Testis (tissue), 5 donors: ENCODE data around the gene PRR29. TPM values are rescaled to one million over a fixed set of nuclear protein-coding genes. Genes with fewer than 3 reads are reported as not detected.

Experiments
- DNase-seq: peaks from one replicate; pipeline ENCODE4 v3.0.0-alpha.2; 2019
- H3K27ac ChIP-seq, 2 donors: fragments of 200-600 bp; sonication (generic); one replicate each; pipeline ENCODE4 v1.5.1; 2019
- H3K27me3 ChIP-seq: fragments of 200-600 bp; sonication (generic); one replicate; pipeline ENCODE4 v1.5.1; 2019
- H3K36me3 ChIP-seq: fragments of 200-600 bp; sonication (generic); one replicate; pipeline ENCODE4 v1.5.1; 2017; ENCODE audit warnings: low read depth; ENCODE audit errors: missing control alignments
- H3K4me1 ChIP-seq: fragments of 200-600 bp; sonication (generic); one replicate; pipeline ENCODE4 v1.5.1; 2019
- H3K4me3 ChIP-seq, 2 donors: fragments of 200-600 bp; sonication (generic); one replicate each; pipeline ENCODE4 v1.5.1; 2017 to 2019
- H3K9me3 ChIP-seq: fragments of 200-600 bp; sonication (generic); one replicate; pipeline ENCODE4 v1.5.1; 2017
- CTCF ChIP-seq, 3 experiments: fragments of 450-650 bp in 2 of 3; fragments of 200-600 bp in 1 of 3; sonication (generic) in 1 of 3; IDR thresholded peaks; one replicate each; pipeline ENCODE4 v1.5.1; 2016 to 2019; ENCODE audit warnings: antibody characterized with exemption in 3 of 3, mild to moderate bottlenecking in 2 of 3, moderate library complexity in 1 of 3
- POLR2A ChIP-seq: fragments of 450-650 bp; IDR thresholded peaks from one replicate; pipeline ENCODE4 v1.6.1; 2017; ENCODE audit warnings: antibody characterized with exemption, mild to moderate bottlenecking, moderate library complexity
- WGBS, 2 donors: methylation state at CpG; one replicate each; pipeline ENCODE4 v1.1.5; 2018; 5-methylcytosine and 5-hydroxymethylcytosine counted together
- intact Hi-C: fragments of 100-400 bp; cut with DNase I; formaldehyde crosslinking; loops from one replicate; pipeline ENCODE4 v1.15.1; 2023; ENCODE audit warnings: low total_unique reads
- long read RNA-seq, 2 donors: transcript quantifications; one replicate each; lab custom pipeline, GENCODE V29; 2026
- polyA plus RNA-seq: library from polyadenylated mRNA; stranded (reverse); fragments of 350-450 nt; fragmentation: Illumina TruSeq; extraction: RNeasy Lipid Tissue Mini Kit (QIAGEN cat#74804); gene quantifications from one replicate; pipeline ENCODE4 v1.2.3, GENCODE V29; 2014; ENCODE audit warnings: low read depth, low replicate concordance; ENCODE audit not compliant: insufficient read depth
- total RNA-seq, 2 donors: library from RNA; depleted of rRNA; stranded (reverse); fragments of >200 nt; gene quantifications; one replicate each; pipeline ENCODE4 v1.2.3, GENCODE V29; 2016

Gene PRR29
- total RNA-seq, result 10 to 100 TPM in 1 of 2 donors, 1 to 10 TPM in 1; 8.6 to 12.2 TPM
- polyA plus RNA-seq, result 21.8 TPM
- long read RNA-seq, donor 1, partial matches to known transcripts, result 0 of 4 reads
- long read RNA-seq, donor 1, other reads (novel, unspliced or antisense), result 0 of 4 reads
- long read RNA-seq, donor 2, result 0 reads

GRCh38 chr17:63998050-63998720, at the start of gene PRR29:
Gene PRR29 (plus strand): TSS chr17:63998351. CDS start chr17:63998365, 14 bp downstream.
- H3K4me3 ChIP-seq, result peak within 1 kb of the TSS; percentile 55 to 70
- peak; percentile 79 for DNase-seq
- WGBS, 2 donors, result 2 to 3% methylated on average over 19 to 43 of the region's 43 CpGs
- H3K27me3 ChIP-seq, result no peaks in the 10 kb centered on the region
- intact Hi-C loops, result no loop called here
- peaks cover 10% of the 10 kb centered on the region for H3K4me1 ChIP-seq
- TF ChIP-seq POLR2A (no peak), CTCF (IDR thresholded peaks at IDR 0.05) (no peak)
- H3K9me3 ChIP-seq, result no peaks in the 10 kb centered on the region
- H3K36me3 ChIP-seq, result no peaks in the 10 kb centered on the region
- H3K27ac ChIP-seq, result no peak within 1 kb of the TSS

GRCh38 chr17:63948521-63948920, 49.6 kb upstream of the PRR29 start:
- no peaks in the 10 kb centered on the region for H3K36me3 ChIP-seq
- H3K9me3 ChIP-seq, result no peaks in the 10 kb centered on the region
- no peak overlapping the region for H3K27ac ChIP-seq
- no peak for DNase-seq
- H3K4me1 ChIP-seq, result no peaks in the 10 kb centered on the region
- no peak overlapping the region for H3K4me3 ChIP-seq
- WGBS, 2 donors, result 88 to 90% methylated on average over 6 to 9 of the region's 9 CpGs
- TF ChIP-seq POLR2A (no peak), CTCF (IDR thresholded peaks at IDR 0.05) (no peak)
- no peaks in the 10 kb centered on the region for H3K27me3 ChIP-seq
- intact Hi-C loops, result no loop called here

GRCh38 chr17:63949576-63950250, 48.4 kb upstream of the PRR29 start:
- Histone ChIP-seq H3K27me3 (no peaks in the 10 kb centered on the region), H3K9me3 (no peaks in the 10 kb centered on the region), H3K36me3 (no peaks in the 10 kb centered on the region), H3K4me3 (no peak overlapping the region), H3K4me1 (no peaks in the 10 kb centered on the region), H3K27ac (no peak overlapping the region)
- intact Hi-C loops, result no loop called here
- no peak for TF ChIP-seq CTCF (IDR thresholded peaks at IDR 0.05)
- no peak for TF ChIP-seq POLR2A
- no peak for DNase-seq
- 60 to 76% methylated on average over 18 of the region's 18 CpGs for WGBS, 2 donors

- DNase-seq, result no peak
- Histone ChIP-seq H3K27me3 (no peaks in the 10 kb centered on the region), H3K4me3 (no peak overlapping the region), H3K4me1 (no peaks in the 10 kb centered on the region), H3K36me3 (no peaks in the 10 kb centered on the region), H3K27ac (no peak overlapping the region), H3K9me3 (no peaks in the 10 kb centered on the region)
- WGBS, 2 donors, result 88 to 93% methylated on average over 8 to 29 of the region's 29 CpGs
- TF ChIP-seq CTCF (IDR thresholded peaks at IDR 0.05) (no peak), POLR2A (no peak)
- intact Hi-C loops, result no loop called here
Measured at GRCh38 chr17:63950940-63951907, 46.9 kb upstream of the PRR29 start.
